Keratinocyte (primary cell): ENCODE results near the gene TUSC2. TPM values are rescaled to one million over a fixed set of nuclear protein-coding genes. Genes with fewer than 3 reads are reported as not detected.

Experiments used
- DNase-seq: peaks from one replicate; pipeline ENCODE4 v3.0.0-alpha.2; 2011; ENCODE audit warnings: low read depth, missing footprints, low spot score
- FAIRE-seq: peaks from 2 replicates; lab custom pipeline; 2011; peaks lifted over from hg19 to GRCh38; lab: Jason Lieb, UNC
- H2AFZ ChIP-seq: 2 replicates; pipeline ENCODE4 v1.6.0; 2012; ENCODE audit warnings: low read length, control low read depth, inconsistent platforms; ENCODE audit not compliant: control insufficient read depth
- H3K27ac ChIP-seq: 2 replicates; pipeline ENCODE4 v1.5.1; 2011; ENCODE audit warnings: low read length; ENCODE audit not compliant: control insufficient read depth, insufficient read depth
- H3K27me3 ChIP-seq: 3 replicates; pipeline ENCODE4 v1.6.0; 2011; ENCODE audit warnings: low read length; ENCODE audit not compliant: control insufficient read depth, insufficient read depth; ENCODE audit errors: extremely low read depth
- H3K36me3 ChIP-seq, 2 experiments: 2 replicates in 1 of 2; 3 replicates in 1 of 2; pipeline ENCODE4 v1.5.1; 2011; ENCODE audit warnings: low read length in 2 of 2, mild to moderate bottlenecking in 1 of 2; ENCODE audit not compliant: control insufficient read depth in 2 of 2, insufficient read depth in 2 of 2; ENCODE audit errors: extremely low read depth in 1 of 2
- H3K4me1 ChIP-seq: 3 replicates; pipeline ENCODE4 v1.5.1; 2011; ENCODE audit warnings: low read length; ENCODE audit not compliant: control insufficient read depth, insufficient read depth; ENCODE audit errors: extremely low read depth
- H3K4me2 ChIP-seq: 3 replicates; pipeline ENCODE4 v1.6.0; 2011; ENCODE audit warnings: low read depth, low read length; ENCODE audit not compliant: control insufficient read depth, insufficient read depth; ENCODE audit errors: extremely low read depth
- H3K4me3 ChIP-seq, 3 experiments: fragments of 200-600 bp in 1 of 3; sonication (generic) in 1 of 3; 2 replicates in 2 of 3; 3 replicates in 1 of 3; pipeline ENCODE4 v1.5.1; 2011 to 2016; ENCODE audit warnings: low read length in 3 of 3, mild to moderate bottlenecking in 3 of 3, control low read depth in 2 of 3, inconsistent platforms in 1 of 3, low read depth in 1 of 3, mixed read lengths in 1 of 3, mixed run types in 1 of 3, moderate library complexity in 1 of 3; ENCODE audit not compliant: control insufficient read depth in 2 of 3, insufficient read depth in 2 of 3; ENCODE audit errors: extremely low read depth in 1 of 3
- H3K79me2 ChIP-seq: 2 replicates; pipeline ENCODE4 v1.6.0; 2012; ENCODE audit warnings: low read length; ENCODE audit not compliant: control insufficient read depth, insufficient read depth
- H3K9ac ChIP-seq: 3 replicates; pipeline ENCODE4 v1.6.0; 2011; ENCODE audit warnings: low read length; ENCODE audit not compliant: control insufficient read depth, insufficient read depth; ENCODE audit errors: extremely low read depth
- H3K9me1 ChIP-seq: 3 replicates; pipeline ENCODE4 v1.6.0; 2011; ENCODE audit warnings: low read length; ENCODE audit not compliant: control insufficient read depth, insufficient read depth; ENCODE audit errors: extremely low read depth
- H3K9me3 ChIP-seq: 2 replicates; pipeline ENCODE4 v1.5.1; 2012; ENCODE audit warnings: low read depth, low read length; ENCODE audit not compliant: control insufficient read depth
- H4K20me1 ChIP-seq: 3 replicates; pipeline ENCODE4 v1.6.0; 2011; ENCODE audit warnings: low read length; ENCODE audit not compliant: control insufficient read depth, insufficient read depth; ENCODE audit errors: extremely low read depth
- CTCF ChIP-seq, 3 experiments: IDR thresholded peaks in 1 of 3; conservative IDR thresholded peaks in 1 of 3; optimal IDR thresholded peaks in 1 of 3; 2 replicates in 2 of 3; 3 replicates in 1 of 3; pipeline versions ENCODE3 to v1.5.1; 2011; ENCODE audit warnings: low read length in 3 of 3, mild to moderate bottlenecking in 3 of 3, moderate library complexity in 2 of 3, control low read depth in 1 of 3, inconsistent platforms in 1 of 3; ENCODE audit not compliant: insufficient read depth in 2 of 3; ENCODE audit errors: extremely low read depth in 1 of 3
- EZH2 ChIP-seq: IDR thresholded peaks from one replicate; pipeline ENCODE4 v1.6.1; 2012; ENCODE audit warnings: inconsistent platforms, mild to moderate bottlenecking, low read length, moderate library complexity
- dilution Hi-C: fragments of 300-500 bp; cut with MboI; formaldehyde crosslinking; loops from one replicate; pipeline ENCODE4 v1.7.0; 2020; ENCODE audit warnings: low sequenced_read_pairs; ENCODE audit not compliant: extremely low pct_ligation_motif_present
- polyA plus RNA-seq, 5 experiments: library from polyadenylated mRNA; depleted of rRNA in 3 of 5; stranded (reverse) in 3 of 5; stranded (forward) in 1 of 5; unstranded in 1 of 5; fragments of >200 nt; gene quantifications; 1 replicate in 1 of 5; 2 replicates in 3 of 5; 3 replicates in 1 of 5; pipeline versions ENCODE4 v1.2.1 to v1.2.3, GENCODE V29; 2011 to 2012; ENCODE audit warnings: missing spikeins in 2 of 5, low read depth in 1 of 5, low replicate concordance in 1 of 5

TUSC2 gene
- polyA plus RNA-seq, 1 donor (not counting 4 experiments of a cell fraction or from before 2014, with no cell fraction given): 30.5 TPM

GRCh38 chr3:50345586-50346234 is 17.7 kb upstream of the TUSC2 start, which contains the start of gene ZMYND10:
TSS of gene ZMYND10 (minus strand) at chr3:50345732. CDS start at chr3:50345579, 153 bp downstream.
- DNase-seq: no peak
- peak within 1 kb of the TSS; percentile 93 for H3K4me2 ChIP-seq
- H3K4me3 ChIP-seq: peak within 1 kb of the TSS; percentile 19 to 67 (median 58)
- H3K9me1 ChIP-seq: no peaks in the 10 kb centered on the region
- TF ChIP-seq EZH2: no peak
- no peak for TF ChIP-seq CTCF (optimal IDR thresholded peaks at IDR 0.05 in 1 of 3, IDR thresholded peaks at IDR 0.05 in 1 of 3, conservative IDR thresholded peaks at IDR 0.05 in 1 of 3; ENCODE audit: extremely low read depth in 1 of 3, insufficient read depth in 2 of 3, low read length in 3 of 3)
- peaks cover 3% of the 10 kb centered on the region for H3K79me2 ChIP-seq
- H3K9ac ChIP-seq: peak within 1 kb of the TSS; percentile 54
- dilution Hi-C loops: no loop called here
- H3K4me1 ChIP-seq: peaks cover 22% of the 10 kb centered on the region
- H3K9me3 ChIP-seq: no peaks in the 10 kb centered on the region
- no peaks in the 10 kb centered on the region for H3K27me3 ChIP-seq
- H4K20me1 ChIP-seq: no peaks in the 10 kb centered on the region
- H2AFZ ChIP-seq: peak within 1 kb of the TSS; percentile 88
- no peak within 1 kb of the TSS for H3K27ac ChIP-seq
- H3K36me3 ChIP-seq: peaks cover 7 to 10% of the 10 kb centered on the region in 2 experiments
- FAIRE-seq: no peak

- FAIRE-seq (no peak), DNase-seq (no peak)
- TF ChIP-seq CTCF (optimal IDR thresholded peaks at IDR 0.05 in 1 of 3, IDR thresholded peaks at IDR 0.05 in 1 of 3, conservative IDR thresholded peaks at IDR 0.05 in 1 of 3; ENCODE audit: extremely low read depth in 1 of 3, insufficient read depth in 2 of 3, low read length in 3 of 3) (no peak), EZH2 (no peak)
- peak overlapping the region; percentile 93 for H3K4me2 ChIP-seq
- no peaks in the 10 kb centered on the region for H4K20me1 ChIP-seq
- H3K4me3 ChIP-seq: peak overlapping the region in 2 of 3 experiments; percentile 58 to 67
- peaks cover 7 to 10% of the 10 kb centered on the region in 2 experiments for H3K36me3 ChIP-seq
- H3K27me3 ChIP-seq: no peaks in the 10 kb centered on the region
- dilution Hi-C loops: no loop called here
- no peaks in the 10 kb centered on the region for H3K79me2 ChIP-seq
- peaks cover 20% of the 10 kb centered on the region for H3K4me1 ChIP-seq
- H3K9me1 ChIP-seq: no peaks in the 10 kb centered on the region
- no peak overlapping the region for H2AFZ ChIP-seq
- no peaks in the 10 kb centered on the region for H3K9me3 ChIP-seq
- no peak overlapping the region for H3K27ac ChIP-seq
- no peak overlapping the region for H3K9ac ChIP-seq
Measured at GRCh38 chr3:50345008-50345407, 17.0 kb upstream of the TUSC2 start.
